Activated CD8-positive, alpha-beta T cell treated with anti-CD3 and anti-CD28 coated beads, Interleukin-2, amount 10 ng/mL, durations not matched to agents 7 days and 5 days (primary cell): ENCODE data around the gene UFD1. TPM values are rescaled to one million over a fixed set of nuclear protein-coding genes. Genes with fewer than 3 reads are reported as not detected.
"Not testable (repeated sequence)": the region's sequence is repeated elsewhere in the genome, so short reads cannot be mapped to it uniquely, and the experiment has no call there.

Experiments
- ATAC-seq: fragments of 150-1000 bp; cut with Tn5 transposase; one replicate; pipeline ENCODE4 v1.10.0; 2021; ENCODE audit warnings: moderate library complexity
- CTCF ChIA-PET: fragments of 350-600 bp; sonication (Branson Sonifier 250); formaldehyde crosslinking; loops from one replicate; lab custom pipeline; 2021; ENCODE audit warnings: antibody characterized with exemption; lab: Charles Lee
- POLR2A ChIA-PET: fragments of 350-600 bp; sonication (Branson Sonifier 250); formaldehyde crosslinking; loops from one replicate; lab custom pipeline; 2021; ENCODE audit warnings: antibody characterized with exemption; lab: Charles Lee
- DNase-seq: peaks from one replicate; pipeline ENCODE4 v3.0.0-alpha.2; 2020
- H3K27ac Mint-ChIP-seq: one replicate; pipeline ENCODE4 v1.8.0; 2021; ENCODE audit warnings: mild to moderate bottlenecking, mixed read lengths
- H3K27me3 Mint-ChIP-seq: one replicate; pipeline ENCODE4 v1.8.0; 2021; ENCODE audit warnings: low read depth, mixed read lengths
- H3K36me3 Mint-ChIP-seq: one replicate; pipeline ENCODE4 v1.8.0; 2021; ENCODE audit warnings: low read depth, mixed read lengths
- H3K4me1 Mint-ChIP-seq: one replicate; pipeline ENCODE4 v1.8.0; 2021; ENCODE audit warnings: low read depth, mixed read lengths
- H3K4me3 Mint-ChIP-seq: one replicate; pipeline ENCODE4 v1.8.0; 2021; ENCODE audit warnings: mild to moderate bottlenecking, mixed read lengths
- H3K9me3 Mint-ChIP-seq: one replicate; pipeline ENCODE4 v1.8.0; 2022; ENCODE audit warnings: mixed read lengths; ENCODE audit not compliant: insufficient read depth
- total RNA-seq, 2 experiments: library from RNA; stranded (reverse); gene quantifications; one replicate each; pipeline ENCODE4 v1.2.3, GENCODE V29; 2021

Gene UFD1
- total RNA-seq, 2 experiments from 2014 or later, result 94.3 to 97.2 TPM

GRCh38 chr22:19445279-19445982 lies 33.6 kb downstream of the UFD1 start:
- H3K36me3 Mint-ChIP-seq, result peaks cover 41% of the 10 kb centered on the region
- not testable (repeated sequence) for DNase-seq, ATAC-seq, H3K9me3 Mint-ChIP-seq, H3K27me3 Mint-ChIP-seq
- H3K4me1 Mint-ChIP-seq, result peaks cover 39% of the 10 kb centered on the region
- CTCF ChIA-PET, result interaction anchor here (0.7 to 2.4 kb wide), 4 partner anchors 14 to 184 kb away, joined by 3 to 8 read pairs (median 4); partner anchors contain the start of genes CDC45 and HIRA
- H3K4me3 Mint-ChIP-seq, result peak overlapping the region; percentile 49
- POLR2A ChIA-PET, result interaction anchor here (0.6 to 6.0 kb wide), 3 partner anchors 8 to 32 kb away, joined by 3 to 67 read pairs (median 6); partner anchors contain the start of genes HIRA and MRPL40
- peak overlapping the region; percentile 45 for H3K27ac Mint-ChIP-seq

DNA sequence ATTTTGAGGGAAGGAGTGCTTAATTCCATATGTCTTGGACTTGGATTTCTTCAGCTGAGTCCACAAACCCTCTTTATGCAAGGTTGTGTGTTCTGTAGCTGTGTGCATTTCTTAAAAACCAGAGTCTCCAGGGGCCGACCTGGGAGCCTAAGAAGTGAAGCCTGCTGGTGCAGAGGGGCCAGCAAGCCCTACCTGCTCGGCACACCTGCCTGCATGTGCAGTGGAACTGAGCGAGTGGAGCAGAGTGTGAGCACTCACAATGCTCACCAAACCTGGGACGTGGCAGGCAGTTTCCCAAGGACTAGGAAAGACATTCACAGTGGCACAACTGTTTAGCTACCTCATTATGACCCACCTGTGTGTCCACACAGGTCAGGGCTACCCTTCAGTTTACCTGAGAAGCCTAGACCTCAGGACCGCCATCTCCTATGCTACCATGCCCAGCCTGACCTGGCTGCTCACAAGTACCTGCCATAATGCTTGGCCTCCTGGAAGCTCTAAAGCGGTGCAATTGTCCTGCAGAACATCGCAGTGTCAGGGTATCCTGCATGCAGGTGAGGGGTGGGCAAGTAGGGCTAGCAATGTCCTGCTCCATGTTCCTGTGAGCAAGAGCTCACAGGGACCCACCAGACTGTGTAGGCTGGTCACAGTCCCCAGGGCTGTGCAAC lies 35.3 kb downstream of the UFD1 start:
- ATAC-seq (no peak), DNase-seq (no peak)
- Mint-ChIP-seq H3K27ac (no peak overlapping the region), H3K27me3 (no peaks in the 10 kb centered on the region), H3K9me3 (no peaks in the 10 kb centered on the region), H3K36me3 (peaks cover 38% of the 10 kb centered on the region), H3K4me3 (no peak overlapping the region), H3K4me1 (peaks cover 31% of the 10 kb centered on the region)
- ChIA-PET CTCF (interaction anchor here (0.6 kb wide), 1 partner anchor 10 kb away, joined by 3 read pairs; no protein-coding TSS in a partner anchor), POLR2A (interaction anchor here (1.0 to 6.0 kb wide), 2 partner anchors 11 to 48 kb away, joined by 3 to 67 read pairs; partner anchors contain the start of genes HIRA and MRPL40)

GRCh38 chr22:19442166-19442565 lies 36.8 kb downstream of the UFD1 start:
- ATAC-seq, result no peak
- no peak for DNase-seq
- ChIA-PET CTCF (no interaction called here), POLR2A (no interaction called here)
- no peaks in the 10 kb centered on the region for H3K27me3 Mint-ChIP-seq
- no peak overlapping the region for H3K4me3 Mint-ChIP-seq
- H3K36me3 Mint-ChIP-seq, result peaks cover 40% of the 10 kb centered on the region
- H3K4me1 Mint-ChIP-seq, result peaks cover 25% of the 10 kb centered on the region
- no peaks in the 10 kb centered on the region for H3K9me3 Mint-ChIP-seq
- H3K27ac Mint-ChIP-seq, result no peak overlapping the region

- no peaks in the 10 kb centered on the region for H3K9me3 Mint-ChIP-seq
- ATAC-seq (no peak), DNase-seq (no peak)
- H3K27me3 Mint-ChIP-seq, result no peaks in the 10 kb centered on the region
- H3K4me3 Mint-ChIP-seq, result no peak overlapping the region
- H3K27ac Mint-ChIP-seq, result no peak overlapping the region
- POLR2A ChIA-PET, result no interaction called here
- H3K36me3 Mint-ChIP-seq, result peaks cover 36% of the 10 kb centered on the region
- H3K4me1 Mint-ChIP-seq, result peaks cover 15% of the 10 kb centered on the region
- CTCF ChIA-PET, result no interaction called here
Observed at GRCh38 chr22:19440411-19441195, 38.4 kb downstream of the UFD1 start.

GRCh38 chr22:19438298-19438697 lies 40.7 kb downstream of the UFD1 start:
- DNase-seq (no peak), ATAC-seq (no peak)
- Mint-ChIP-seq H3K36me3 (peaks cover 33% of the 10 kb centered on the region), H3K4me1 (peaks cover 7% of the 10 kb centered on the region), H3K9me3 (no peaks in the 10 kb centered on the region), H3K27me3 (no peaks in the 10 kb centered on the region), H3K4me3 (no peak overlapping the region), H3K27ac (no peak overlapping the region)
- ChIA-PET POLR2A (interaction anchor here (0.7 to 1.1 kb wide), 2 partner anchors 8 to 24 kb away, joined by 3 to 6 read pairs; no protein-coding TSS in a partner anchor), CTCF (interaction anchor here (1.1 kb wide), 1 partner anchor 19 kb away, joined by 3 read pairs; no protein-coding TSS in a partner anchor)

DNA sequence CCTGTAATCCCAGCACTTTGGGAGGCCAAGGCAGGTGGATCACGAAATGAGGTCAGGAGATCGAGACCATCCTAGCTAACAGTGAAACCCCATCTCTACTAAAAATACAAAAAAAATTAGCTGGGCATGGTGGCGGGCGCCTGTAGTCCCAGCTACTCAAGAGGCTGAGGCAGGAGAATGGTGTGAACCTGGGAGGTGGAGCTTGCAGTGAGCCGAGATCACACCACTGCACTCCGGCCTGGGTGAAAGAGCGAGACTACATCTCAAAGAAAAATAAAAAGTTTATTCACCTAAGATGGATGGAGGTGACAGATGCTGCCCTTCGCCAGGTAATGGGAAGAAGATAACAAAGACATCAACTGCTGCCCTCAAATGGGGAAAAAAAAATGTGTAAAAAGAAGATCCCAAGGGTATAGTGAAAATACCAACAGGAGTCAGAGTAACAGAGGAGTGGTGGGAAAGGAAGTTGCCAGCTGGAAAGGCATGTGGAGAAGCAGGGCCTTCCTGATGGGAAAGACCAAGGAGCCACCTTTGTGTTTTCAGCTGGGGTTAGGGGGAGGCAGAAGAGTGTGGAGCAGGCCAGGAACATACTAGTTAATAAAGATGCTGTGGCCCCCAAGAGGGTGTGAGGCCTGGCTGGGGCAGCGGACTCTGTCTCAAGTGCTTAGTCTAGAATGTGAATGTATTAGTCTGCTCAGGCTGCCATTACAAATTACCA lies 42.4 kb downstream of the UFD1 start:
- H3K27ac Mint-ChIP-seq, H3K9me3 Mint-ChIP-seq, H3K27me3 Mint-ChIP-seq, ATAC-seq, CTCF ChIA-PET, H3K4me3 Mint-ChIP-seq, DNase-seq: not testable (repeated sequence)
- POLR2A ChIA-PET, result interaction anchor here (0.6 kb wide), 1 partner anchor 82 kb away, joined by 3 read pairs; no protein-coding TSS in a partner anchor
- Mint-ChIP-seq H3K36me3 (peaks cover 27% of the 10 kb centered on the region), H3K4me1 (peaks cover 13% of the 10 kb centered on the region)

- H3K4me1 Mint-ChIP-seq, result peaks cover 19% of the 10 kb centered on the region
- H3K27ac Mint-ChIP-seq, result peak overlapping the region; percentile 29
- peaks cover 27% of the 10 kb centered on the region for H3K36me3 Mint-ChIP-seq
- H3K27me3 Mint-ChIP-seq, result no peaks in the 10 kb centered on the region
- ATAC-seq (no peak), DNase-seq (no peak)
- CTCF ChIA-PET, result interaction anchor here (0.8 kb wide), 1 partner anchor 195 kb away, joined by 3 read pairs; no protein-coding TSS in a partner anchor
- no peak overlapping the region for H3K4me3 Mint-ChIP-seq
- H3K9me3 Mint-ChIP-seq, result no peaks in the 10 kb centered on the region
- POLR2A ChIA-PET, result interaction anchor here (6.3 kb wide), 1 partner anchor 11 kb away, joined by 67 read pairs; the partner anchor contains the start of gene C22orf39
Observed at GRCh38 chr22:19434829-19435580, 44.0 kb downstream of the UFD1 start.

DNA sequence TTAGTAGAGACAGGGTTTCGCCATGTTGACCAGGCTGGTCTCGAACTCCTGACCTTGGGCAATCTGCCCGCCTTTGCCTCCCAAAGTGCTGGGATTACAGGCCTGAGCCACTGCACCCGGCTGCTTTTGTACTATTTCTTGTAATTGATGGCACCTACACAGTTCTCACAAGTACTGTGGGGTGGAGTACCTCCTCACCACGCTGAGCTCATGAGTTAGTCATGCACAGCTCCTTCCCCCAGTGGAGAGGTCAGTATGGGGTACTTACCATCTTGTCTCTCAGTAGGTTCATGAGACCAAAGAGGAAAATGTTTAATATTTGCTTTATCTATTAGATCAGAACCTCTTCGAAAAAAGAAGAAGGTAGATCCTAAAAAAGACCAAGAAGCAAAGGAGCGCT lies 44.6 kb downstream of the UFD1 start:
- H3K36me3 Mint-ChIP-seq, result peaks cover 30% of the 10 kb centered on the region
- ATAC-seq (no peak), DNase-seq (no peak)
- peaks cover 25% of the 10 kb centered on the region for H3K4me1 Mint-ChIP-seq
- peak overlapping the region; percentile 8 for H3K4me3 Mint-ChIP-seq
- H3K27me3 Mint-ChIP-seq, result no peaks in the 10 kb centered on the region
- no peaks in the 10 kb centered on the region for H3K9me3 Mint-ChIP-seq
- peak overlapping the region; percentile 15 for H3K27ac Mint-ChIP-seq
- POLR2A ChIA-PET, result interaction anchor here (0.5 to 6.3 kb wide), 2 partner anchors 12 to 1795 kb away, joined by 3 to 67 read pairs; partner anchors contain the start of gene C22orf39
- CTCF ChIA-PET, result interaction anchor here (0.8 kb wide), 1 partner anchor 195 kb away, joined by 3 read pairs; no protein-coding TSS in a partner anchor

DNA sequence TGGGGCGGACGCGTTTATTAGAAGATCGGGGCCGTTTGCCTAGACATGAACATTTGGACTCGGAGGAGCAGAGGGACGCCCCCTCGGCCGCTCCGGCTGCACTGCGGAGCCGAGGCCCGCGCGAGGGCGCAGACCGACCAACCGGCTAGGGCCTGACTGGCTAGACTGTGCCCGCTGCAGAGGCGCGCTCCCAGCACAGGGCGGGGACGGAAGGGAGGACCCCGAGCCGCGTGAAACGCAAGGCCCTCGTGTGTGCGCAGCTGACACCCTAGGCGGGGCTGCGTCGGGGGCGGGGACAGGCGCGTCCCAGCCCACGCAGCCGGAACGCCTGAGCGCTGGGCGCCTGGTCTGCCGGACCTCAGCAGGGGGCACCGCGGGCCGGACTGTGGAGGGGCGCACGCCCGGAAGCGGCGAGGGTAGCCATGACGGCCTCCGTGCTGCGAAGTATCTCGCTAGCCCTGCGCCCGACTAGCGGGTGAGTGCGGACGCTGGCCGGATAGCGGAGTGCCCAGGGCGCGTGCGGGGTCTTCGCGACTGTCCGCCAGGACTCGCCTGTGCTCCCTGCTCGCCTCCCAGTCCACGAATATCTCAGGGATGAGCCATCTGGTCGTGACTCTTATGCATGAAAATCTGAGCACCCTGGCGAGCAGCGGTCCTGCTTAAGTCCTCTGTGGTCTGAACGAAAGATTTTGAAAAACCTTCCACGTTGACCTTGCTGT lies 46.7 kb downstream of the UFD1 start, which contains the start of gene MRPL40:
Gene MRPL40 (plus strand): TSS at position 413 of the 719 bp plus-strand sequence. CDS start 10 bp downstream, at position 423.
- no peaks in the 10 kb centered on the region for H3K27me3 Mint-ChIP-seq
- peak; percentile 92 for DNase-seq
- peak; percentile 86 for ATAC-seq
- peaks cover 38% of the 10 kb centered on the region for H3K4me1 Mint-ChIP-seq
- no peaks in the 10 kb centered on the region for H3K9me3 Mint-ChIP-seq
- H3K4me3 Mint-ChIP-seq, result peak within 1 kb of the TSS; percentile 81
- CTCF ChIA-PET, result interaction anchor here (1.1 to 1.5 kb wide), 3 partner anchors 12 to 18 kb away, joined by 3 to 4 read pairs (median 3); no protein-coding TSS in a partner anchor
- H3K36me3 Mint-ChIP-seq, result peaks cover 34% of the 10 kb centered on the region
- H3K27ac Mint-ChIP-seq, result peak within 1 kb of the TSS; percentile 94
- POLR2A ChIA-PET, result interaction anchor here (0.8 to 6.3 kb wide), 7 partner anchors 11 to 165 kb away, joined by 4 to 67 read pairs (median 4); partner anchors contain the start of genes C22orf39, CDC45 and UFD1
